A673 (cell line): ENCODE measurements around the gene NEDD9. TPM values are rescaled to one million over a fixed set of nuclear protein-coding genes. Genes with fewer than 3 reads are reported as not detected.

ENCODE experiments used
- BruUV-seq: library from RNA; stranded (reverse); fragments of 400-500 nt; replicated peaks from 2 replicates; lab custom pipeline; 2021; lab: Mats Ljungman, UMichigan
- CTCF ChIA-PET: fragments of 300-600 bp; sonication (Branson Sonifier 250); formaldehyde crosslinking; loops from one replicate; lab custom pipeline; 2022; ENCODE audit warnings: antibody characterized with exemption; lab: Charles Lee
- POLR2A ChIA-PET: fragments of 300-600 bp; sonication (Branson Sonifier 250); formaldehyde crosslinking; loops from one replicate; lab custom pipeline; 2022; ENCODE audit warnings: antibody characterized with exemption; ENCODE audit not compliant: low non-redundant PET; lab: Charles Lee
- DNase-seq: peaks from one replicate; pipeline ENCODE4 v3.0.0-alpha.2; 2015; ENCODE audit warnings: low spot score
- H3K27ac ChIP-seq: fragments of 200-600 bp; sonication (generic); 2 replicates; pipeline ENCODE4 v1.5.1; 2016; ENCODE audit warnings: mixed run types, low read depth, mild to moderate bottlenecking, mixed read lengths, antibody characterized with exemption, low read length; ENCODE audit not compliant: poor library complexity, severe bottlenecking
- H3K27me3 ChIP-seq: fragments of 200-600 bp; sonication (generic); replicated peaks from 2 replicates; pipeline ENCODE4 v1.6.1; 2017; ENCODE audit warnings: mixed run types, low read depth, mild to moderate bottlenecking, mixed read lengths, antibody characterized with exemption, low read length; ENCODE audit not compliant: insufficient read depth, poor library complexity
- H3K36me3 ChIP-seq: fragments of 200-600 bp; sonication (generic); 2 replicates; pipeline ENCODE4 v1.6.1; 2016; ENCODE audit warnings: mixed run types, mild to moderate bottlenecking, mixed read lengths, antibody characterized with exemption, low read length; ENCODE audit not compliant: insufficient read depth, poor library complexity, severe bottlenecking
- H3K4me1 ChIP-seq: fragments of 200-600 bp; sonication (generic); 2 replicates; pipeline ENCODE4 v1.6.1; 2017; ENCODE audit warnings: mixed run types, mild to moderate bottlenecking, mixed read lengths, antibody characterized with exemption, low read length; ENCODE audit not compliant: insufficient read depth, poor library complexity, severe bottlenecking
- H3K4me3 ChIP-seq: fragments of 200-600 bp; sonication (generic); 2 replicates; pipeline ENCODE4 v1.5.1; 2016; ENCODE audit warnings: low read depth, mixed run types, mild to moderate bottlenecking, mixed read lengths, low read length; ENCODE audit not compliant: poor library complexity, severe bottlenecking
- H3K9me3 ChIP-seq: fragments of 200-600 bp; sonication (generic); 2 replicates; pipeline ENCODE4 v1.6.1; 2016; ENCODE audit warnings: mixed run types, low read depth, mild to moderate bottlenecking, mixed read lengths, antibody characterized with exemption, low read length; ENCODE audit not compliant: poor library complexity, severe bottlenecking
- EZH2 ChIP-seq: fragments of 200-600 bp; sonication (generic); IDR thresholded peaks from 2 replicates; pipeline ENCODE4 v1.6.1; 2017; ENCODE audit warnings: borderline replicate concordance, low read depth, mild to moderate bottlenecking, mixed read lengths, antibody characterized with exemption, low read length; ENCODE audit not compliant: poor library complexity, severe bottlenecking
- intact Hi-C: fragments of 100-400 bp; cut with micrococcal nuclease; formaldehyde crosslinking; loops from one replicate; pipeline ENCODE4 v1.10.0; 2022; ENCODE audit not compliant: unreplicated experiment
- total RNA-seq: library from RNA; stranded (reverse); gene quantifications from 2 replicates; pipeline ENCODE4 v1.2.3, GENCODE V29; 2021
- TF ChIP-seq, protein P1 (sequence below): fragments of 300-800, 200-600 bp; sonication (generic); conservative IDR thresholded peaks from 2 replicates; pipeline ENCODE4 v1.5.1; 2017; ENCODE audit warnings: low read depth, mild to moderate bottlenecking, antibody characterized with exemption, low read length, moderate library complexity, mixed read lengths

The NEDD9 gene
- total RNA-seq, 1 experiment from 2014 or later, result 6.6 TPM

DNA sequence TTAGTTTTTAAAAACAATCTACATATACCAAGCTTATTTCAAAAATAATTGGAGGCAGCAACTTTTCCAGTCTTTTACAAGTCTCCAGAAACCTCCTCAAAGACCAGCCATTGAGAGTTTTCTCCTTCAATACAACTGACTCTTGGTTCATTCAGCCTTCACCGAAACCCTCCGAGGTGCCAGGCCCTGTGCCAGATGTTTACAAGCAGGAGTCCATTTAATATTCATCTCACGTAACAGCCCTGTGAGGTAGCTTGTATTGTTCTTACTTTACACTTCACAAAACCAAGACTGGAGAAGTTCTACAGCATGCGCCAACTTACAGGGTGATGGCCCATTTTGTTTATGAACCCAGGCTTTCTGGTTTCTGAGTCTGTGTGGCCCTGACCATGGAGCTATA, 5.5 kb upstream of the NEDD9 start:
- H3K36me3 ChIP-seq, result no peaks in the 10 kb centered on the region
- ChIA-PET CTCF (no interaction called here), POLR2A (no interaction called here)
- no peak overlapping the region for H3K4me3 ChIP-seq
- H3K9me3 ChIP-seq, result no peaks in the 10 kb centered on the region
- intact Hi-C loops, result no loop called here
- BruUV-seq, result no TSS peak
- TF ChIP-seq, protein P1, sequence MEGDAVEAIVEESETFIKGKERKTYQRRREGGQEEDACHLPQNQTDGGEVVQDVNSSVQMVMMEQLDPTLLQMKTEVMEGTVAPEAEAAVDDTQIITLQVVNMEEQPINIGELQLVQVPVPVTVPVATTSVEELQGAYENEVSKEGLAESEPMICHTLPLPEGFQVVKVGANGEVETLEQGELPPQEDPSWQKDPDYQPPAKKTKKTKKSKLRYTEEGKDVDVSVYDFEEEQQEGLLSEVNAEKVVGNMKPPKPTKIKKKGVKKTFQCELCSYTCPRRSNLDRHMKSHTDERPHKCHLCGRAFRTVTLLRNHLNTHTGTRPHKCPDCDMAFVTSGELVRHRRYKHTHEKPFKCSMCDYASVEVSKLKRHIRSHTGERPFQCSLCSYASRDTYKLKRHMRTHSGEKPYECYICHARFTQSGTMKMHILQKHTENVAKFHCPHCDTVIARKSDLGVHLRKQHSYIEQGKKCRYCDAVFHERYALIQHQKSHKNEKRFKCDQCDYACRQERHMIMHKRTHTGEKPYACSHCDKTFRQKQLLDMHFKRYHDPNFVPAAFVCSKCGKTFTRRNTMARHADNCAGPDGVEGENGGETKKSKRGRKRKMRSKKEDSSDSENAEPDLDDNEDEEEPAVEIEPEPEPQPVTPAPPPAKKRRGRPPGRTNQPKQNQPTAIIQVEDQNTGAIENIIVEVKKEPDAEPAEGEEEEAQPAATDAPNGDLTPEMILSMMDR, result no peak
- no peak for TF ChIP-seq EZH2
- H3K4me1 ChIP-seq, result peaks cover 7% of the 10 kb centered on the region
- DNase-seq, result no peak
- H3K27me3 ChIP-seq, result no peaks in the 10 kb centered on the region
- no peak overlapping the region for H3K27ac ChIP-seq

DNA sequence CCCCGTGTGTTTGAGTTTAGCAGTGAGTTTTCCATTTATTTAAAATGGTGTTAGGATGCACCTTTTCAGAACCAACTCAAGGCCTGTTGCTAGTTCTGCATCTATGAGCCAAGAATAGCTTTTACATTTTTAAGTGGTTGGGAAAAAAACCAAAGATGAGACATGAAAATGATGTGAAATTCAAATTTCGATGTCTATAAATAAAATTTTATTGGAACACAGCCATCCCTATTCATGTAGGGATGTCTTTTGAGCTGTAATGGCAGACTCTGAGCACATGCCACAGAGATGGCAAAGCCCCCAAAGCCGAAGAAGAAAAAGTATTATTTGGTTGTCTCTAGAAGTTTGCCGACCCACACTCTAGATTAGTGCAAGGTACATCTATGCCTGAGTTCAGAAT, 5.0 kb upstream of the NEDD9 start:
- POLR2A ChIA-PET, result no interaction called here
- intact Hi-C loops, result no loop called here
- TF ChIP-seq EZH2, result no peak
- TF ChIP-seq, protein P1, result no peak
- H3K4me1 ChIP-seq, result peaks cover 7% of the 10 kb centered on the region
- DNase-seq, result no peak
- H3K36me3 ChIP-seq, result no peaks in the 10 kb centered on the region
- H3K9me3 ChIP-seq, result no peaks in the 10 kb centered on the region
- no peak overlapping the region for H3K4me3 ChIP-seq
- no peak overlapping the region for H3K27ac ChIP-seq
- CTCF ChIA-PET, result no interaction called here
- H3K27me3 ChIP-seq, result no peaks in the 10 kb centered on the region
- BruUV-seq, result no TSS peak

DNA sequence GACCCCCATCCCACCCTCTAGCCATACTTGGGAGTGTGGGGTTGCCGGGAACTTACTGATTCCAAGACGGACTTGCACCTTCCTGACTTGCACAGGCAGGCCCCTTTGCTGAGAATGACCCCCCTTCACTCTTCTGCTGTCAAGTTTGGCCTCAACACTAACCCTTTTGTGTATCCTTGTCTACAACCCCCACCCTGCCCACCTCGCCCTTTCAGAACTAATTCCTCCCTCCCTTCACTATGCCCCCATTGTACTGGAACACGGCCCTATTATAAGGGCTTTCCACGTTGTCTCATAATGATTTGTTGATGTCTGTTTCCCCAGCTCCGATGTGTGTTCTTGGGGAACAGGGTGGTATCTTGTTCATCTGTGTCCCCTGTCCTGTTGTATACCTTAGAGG, 4.4 kb upstream of the NEDD9 start:
- Histone ChIP-seq H3K4me1 (peaks cover 7% of the 10 kb centered on the region), H3K9me3 (no peaks in the 10 kb centered on the region), H3K27ac (no peak overlapping the region), H3K4me3 (no peak overlapping the region), H3K36me3 (no peaks in the 10 kb centered on the region), H3K27me3 (no peaks in the 10 kb centered on the region)
- TF ChIP-seq, protein P1, result no peak
- no peak for TF ChIP-seq EZH2
- DNase-seq, result no peak
- ChIA-PET CTCF (no interaction called here), POLR2A (no interaction called here)
- BruUV-seq, result no TSS peak
- intact Hi-C loops, result no loop called here
